ENCODE results near the gene GLCCI1. TPM values are rescaled to one million over a fixed set of nuclear protein-coding genes. Genes with fewer than 3 reads are reported as not detected.

The GLCCI1 gene
- total RNA-seq, 1 donor from 2014 or later, result 25.0 TPM

DNA sequence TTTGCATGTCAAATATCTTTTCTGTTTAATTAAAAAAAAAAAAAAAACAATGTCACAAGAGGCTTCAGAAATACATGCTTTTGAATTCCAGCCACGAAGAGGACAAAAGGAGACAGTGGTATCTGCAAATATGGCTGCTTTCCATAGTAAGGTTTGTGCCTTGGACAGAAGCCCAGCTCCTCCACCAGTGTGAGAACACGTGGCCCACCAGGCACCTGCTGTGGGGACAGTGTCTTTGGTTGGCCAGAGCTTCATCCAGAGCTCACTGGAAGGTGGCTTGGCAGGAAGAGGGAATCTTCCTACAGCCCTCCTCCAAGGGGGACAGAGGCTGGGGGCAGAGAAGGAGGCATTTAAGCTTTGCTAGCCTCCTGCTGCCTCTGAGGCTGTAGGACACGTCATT lies 144.6 kb downstream of the GLCCI1 start:
- Mint-ChIP-seq H3K9me3 (peaks cover 5% of the 10 kb centered on the region), H3K36me3 (no peaks in the 10 kb centered on the region), H3K27ac (no peak overlapping the region), H3K4me3 (no peak overlapping the region), H3K27me3 (no peaks in the 10 kb centered on the region), H3K4me1 (ENCODE audit: unreplicated experiment) (no peaks in the 10 kb centered on the region)
- TF ChIP-seq, protein P1, sequence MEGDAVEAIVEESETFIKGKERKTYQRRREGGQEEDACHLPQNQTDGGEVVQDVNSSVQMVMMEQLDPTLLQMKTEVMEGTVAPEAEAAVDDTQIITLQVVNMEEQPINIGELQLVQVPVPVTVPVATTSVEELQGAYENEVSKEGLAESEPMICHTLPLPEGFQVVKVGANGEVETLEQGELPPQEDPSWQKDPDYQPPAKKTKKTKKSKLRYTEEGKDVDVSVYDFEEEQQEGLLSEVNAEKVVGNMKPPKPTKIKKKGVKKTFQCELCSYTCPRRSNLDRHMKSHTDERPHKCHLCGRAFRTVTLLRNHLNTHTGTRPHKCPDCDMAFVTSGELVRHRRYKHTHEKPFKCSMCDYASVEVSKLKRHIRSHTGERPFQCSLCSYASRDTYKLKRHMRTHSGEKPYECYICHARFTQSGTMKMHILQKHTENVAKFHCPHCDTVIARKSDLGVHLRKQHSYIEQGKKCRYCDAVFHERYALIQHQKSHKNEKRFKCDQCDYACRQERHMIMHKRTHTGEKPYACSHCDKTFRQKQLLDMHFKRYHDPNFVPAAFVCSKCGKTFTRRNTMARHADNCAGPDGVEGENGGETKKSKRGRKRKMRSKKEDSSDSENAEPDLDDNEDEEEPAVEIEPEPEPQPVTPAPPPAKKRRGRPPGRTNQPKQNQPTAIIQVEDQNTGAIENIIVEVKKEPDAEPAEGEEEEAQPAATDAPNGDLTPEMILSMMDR (conservative IDR thresholded peaks at IDR 0.05), result no peak
- no peak for DNase-seq (ENCODE audit: extremely low spot score, unreplicated experiment)

- Mint-ChIP-seq H3K36me3 (no peaks in the 10 kb centered on the region), H3K4me1 (ENCODE audit: unreplicated experiment) (no peaks in the 10 kb centered on the region), H3K27me3 (no peaks in the 10 kb centered on the region), H3K9me3 (peaks cover 5% of the 10 kb centered on the region), H3K4me3 (no peak overlapping the region), H3K27ac (no peak overlapping the region)
- TF ChIP-seq, protein P1 (conservative IDR thresholded peaks at IDR 0.05), result no peak
- DNase-seq (ENCODE audit: extremely low spot score, unreplicated experiment), result no peak
Observed at GRCh38 chr7:8114175-8114574, 145.6 kb downstream of the GLCCI1 start.

DNA sequence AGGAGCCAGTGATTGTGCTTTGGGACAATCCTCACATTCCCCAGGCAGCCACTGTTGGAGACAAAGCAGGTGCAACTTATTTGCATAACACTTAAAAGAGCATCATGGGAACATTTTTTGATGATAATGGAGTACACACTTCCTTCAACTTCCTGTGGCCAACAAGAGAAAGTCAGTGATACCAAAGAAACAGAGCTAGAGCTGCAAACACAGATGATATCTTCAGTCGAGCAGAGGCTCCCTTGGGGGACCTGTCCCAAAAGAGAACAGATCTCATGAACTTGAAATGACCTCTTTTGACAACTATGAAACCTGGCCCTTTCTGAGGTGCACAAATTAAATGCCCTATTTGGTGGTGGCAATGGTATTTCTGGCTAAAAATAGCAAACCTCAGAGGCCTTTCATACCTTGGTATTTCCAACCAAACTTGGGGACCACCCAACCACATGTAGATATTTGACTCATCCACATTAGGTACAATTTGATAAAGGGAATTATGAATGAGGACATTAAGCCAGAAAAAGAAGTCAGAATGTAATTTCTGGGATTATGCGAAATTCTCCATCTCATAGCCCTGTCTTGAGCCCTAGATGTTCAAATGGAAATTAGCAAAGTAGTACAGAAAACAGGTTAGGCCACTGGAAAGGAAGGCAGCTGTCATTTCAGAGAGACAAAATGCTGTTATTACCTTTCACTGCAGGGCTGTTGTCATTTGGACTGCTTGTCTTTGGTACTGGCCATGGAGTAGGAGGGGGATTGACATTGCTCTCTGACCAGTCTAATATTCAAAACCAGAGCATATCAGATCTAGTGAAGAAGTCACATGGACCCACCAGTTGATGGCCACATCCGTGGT lies 147.2 kb downstream of the GLCCI1 start:
- Mint-ChIP-seq H3K36me3 (no peaks in the 10 kb centered on the region), H3K4me1 (ENCODE audit: unreplicated experiment) (no peaks in the 10 kb centered on the region), H3K27me3 (no peaks in the 10 kb centered on the region), H3K27ac (no peak overlapping the region), H3K9me3 (peaks cover 5% of the 10 kb centered on the region), H3K4me3 (no peak overlapping the region)
- TF ChIP-seq, protein P1 (conservative IDR thresholded peaks at IDR 0.05), result no peak
- DNase-seq (ENCODE audit: extremely low spot score, unreplicated experiment), result no peak

GRCh38 chr7:8117195-8117594 lies 148.6 kb downstream of the GLCCI1 start:
- no peaks in the 10 kb centered on the region for H3K4me1 Mint-ChIP-seq (ENCODE audit: unreplicated experiment)
- no peak overlapping the region for H3K4me3 Mint-ChIP-seq
- H3K27me3 Mint-ChIP-seq, result no peaks in the 10 kb centered on the region
- H3K36me3 Mint-ChIP-seq, result no peaks in the 10 kb centered on the region
- H3K9me3 Mint-ChIP-seq, result peaks cover 5% of the 10 kb centered on the region
- no peak overlapping the region for H3K27ac Mint-ChIP-seq
- DNase-seq (ENCODE audit: extremely low spot score, unreplicated experiment), result no peak
- TF ChIP-seq, protein P1 (conservative IDR thresholded peaks at IDR 0.05), result no peak

- H3K27me3 Mint-ChIP-seq, result no peaks in the 10 kb centered on the region
- DNase-seq (ENCODE audit: extremely low spot score, unreplicated experiment), result no peak
- TF ChIP-seq, protein P1 (conservative IDR thresholded peaks at IDR 0.05), result no peak
- no peak overlapping the region for H3K4me3 Mint-ChIP-seq
- H3K4me1 Mint-ChIP-seq (ENCODE audit: unreplicated experiment), result no peaks in the 10 kb centered on the region
- no peaks in the 10 kb centered on the region for H3K36me3 Mint-ChIP-seq
- H3K27ac Mint-ChIP-seq, result no peak overlapping the region
- peaks cover 5% of the 10 kb centered on the region for H3K9me3 Mint-ChIP-seq
Observed at GRCh38 chr7:8119262-8119661, 150.7 kb downstream of the GLCCI1 start.
